SK-N-SH (cell line): ENCODE results near the gene SCGB1D4. TPM values are rescaled to one million over a fixed set of nuclear protein-coding genes. Genes with fewer than 3 reads are reported as not detected.

ENCODE experiments used
- CTCF ChIA-PET: fragments of 300-600, 350-600 bp; formaldehyde crosslinking; extraction: SDS; loops from one replicate; lab custom pipeline; 2021; lab: Yijun Ruan, JAX
- POLR2A ChIA-PET: fragments of 350-600 bp; sonication (Branson Sonifier 250); formaldehyde crosslinking; extraction: SDS; loops from one replicate; lab custom pipeline; 2020; ENCODE audit warnings: antibody characterized with exemption, inconsistent platforms; lab: Yijun Ruan, JAX
- DNase-seq: peaks from one replicate; pipeline ENCODE4 v3.0.0; 2012
- H2AFZ ChIP-seq: fragments of 200-600 bp; sonication (generic); 2 replicates; pipeline ENCODE4 v1.8.1; 2016; ENCODE audit warnings: antibody characterized with exemption, mild to moderate bottlenecking, low read depth
- H3F3A ChIP-seq: fragments of 200-600 bp; sonication (generic); replicated peaks from 2 replicates; pipeline ENCODE3; 2016; ENCODE audit warnings: antibody characterized with exemption, mild to moderate bottlenecking; ENCODE audit not compliant: insufficient read depth
- H3K27ac ChIP-seq, 2 experiments: fragments of 200-500 bp in 1 of 2; fragments of 200-600 bp in 1 of 2; sonication (Bioruptor generic) in 1 of 2; sonication (generic), shearing (Covaris generic) in 1 of 2; 2 replicates each; pipeline versions ENCODE4 v1.5.1 to v1.6.1; 2014 to 2016; ENCODE audit warnings: low read depth in 2 of 2, inconsistent platforms in 1 of 2, low read length in 1 of 2, mild to moderate bottlenecking in 1 of 2, mixed read lengths in 1 of 2
- H3K27me3 ChIP-seq: fragments of 200-600 bp; sonication (generic), shearing (Covaris generic); 2 replicates; pipeline ENCODE4 v1.6.1; 2016; ENCODE audit warnings: mixed run types; ENCODE audit not compliant: insufficient read depth
- H3K36me3 ChIP-seq, 2 experiments: fragments of 200-500 bp in 1 of 2; fragments of 200-600 bp in 1 of 2; sonication (Bioruptor generic) in 1 of 2; sonication (generic) in 1 of 2; replicated peaks in 1 of 2; 2 replicates each; pipeline versions ENCODE3 to v1.5.1; 2014 to 2016; ENCODE audit warnings: low read length in 1 of 2, mild to moderate bottlenecking in 1 of 2; ENCODE audit not compliant: insufficient read depth in 2 of 2, control insufficient read depth in 1 of 2
- H3K4me1 ChIP-seq, 2 experiments: fragments of 200-500 bp in 1 of 2; fragments of 200-600 bp in 1 of 2; sonication (Bioruptor generic) in 1 of 2; sonication (generic), shearing (Covaris generic) in 1 of 2; 2 replicates each; pipeline versions ENCODE4 v1.5.1 to v1.6.1; 2014 to 2016; ENCODE audit warnings: low read depth in 1 of 2, low read length in 1 of 2, mixed run types in 1 of 2; ENCODE audit not compliant: insufficient read depth in 2 of 2, control insufficient read depth in 1 of 2
- H3K4me2 ChIP-seq: fragments of 200-600 bp; sonication (generic), shearing (Covaris generic); 2 replicates; pipeline ENCODE4 v1.6.1; 2017; ENCODE audit warnings: mixed run types
- H3K4me3 ChIP-seq, 2 experiments: fragments of 200-500 bp in 1 of 2; fragments of 200-600 bp in 1 of 2; sonication (Bioruptor generic) in 1 of 2; sonication (generic), shearing (Covaris generic) in 1 of 2; 2 replicates each; pipeline versions ENCODE4 v1.5.1 to v1.8.1; 2014 to 2016; ENCODE audit warnings: low read depth in 2 of 2, inconsistent platforms in 1 of 2, low read length in 1 of 2, mild to moderate bottlenecking in 1 of 2, mixed read lengths in 1 of 2, moderate library complexity in 1 of 2
- H3K79me2 ChIP-seq: fragments of 200-600 bp; sonication (generic); 2 replicates; pipeline ENCODE4 v1.8.1; 2017; ENCODE audit warnings: mild to moderate bottlenecking; ENCODE audit not compliant: insufficient read depth
- H3K9ac ChIP-seq: fragments of 200-600 bp; sonication (generic); 2 replicates; pipeline ENCODE4 v1.6.1; 2017; ENCODE audit warnings: mixed run types
- H3K9me2 ChIP-seq: fragments of 200-600 bp; sonication (generic); 2 replicates; pipeline ENCODE4 v1.6.1; 2017; ENCODE audit warnings: mixed run types
- H3K9me3 ChIP-seq: fragments of 200-600 bp; sonication (generic); 2 replicates; pipeline ENCODE4 v1.6.1; 2017; ENCODE audit warnings: mixed run types, mild to moderate bottlenecking, moderate library complexity
- H4K20me1 ChIP-seq: fragments of 200-600 bp; sonication (generic); 2 replicates; pipeline ENCODE4 v1.6.1; 2017; ENCODE audit warnings: mild to moderate bottlenecking, mixed run types; ENCODE audit not compliant: insufficient read depth
- CHD2 ChIP-seq: fragments of 150-350 bp; IDR thresholded peaks from 2 replicates; pipeline ENCODE4 v1.6.1; 2018; ENCODE audit warnings: low read length; ENCODE audit not compliant: partially characterized antibody
- ELF1 ChIP-seq: IDR thresholded peaks from 2 replicates; pipeline ENCODE4 v1.4.0; 2012
- FOSL2 ChIP-seq: IDR thresholded peaks from 2 replicates; pipeline ENCODE4 v1.4.0; 2012; ENCODE audit warnings: low read depth, mild to moderate bottlenecking, moderate library complexity, borderline replicate concordance
- JUND ChIP-seq: IDR thresholded peaks from 2 replicates; pipeline ENCODE4 v1.4.0; 2012
- MEF2A ChIP-seq: IDR thresholded peaks from 2 replicates; pipeline ENCODE4 v1.4.0; 2012; ENCODE audit warnings: low read depth, borderline replicate concordance
- NRF1 ChIP-seq: IDR thresholded peaks from 2 replicates; pipeline ENCODE4 v1.6.1; 2012; ENCODE audit warnings: low read depth, mild to moderate bottlenecking, low read length
- POLR2AphosphoS5 ChIP-seq: IDR thresholded peaks from 2 replicates; pipeline ENCODE4 v1.6.1; 2012; ENCODE audit warnings: low read depth, low read length
- RCOR1 ChIP-seq: fragments of 150-350 bp; IDR thresholded peaks from 2 replicates; pipeline ENCODE4 v1.6.1; 2017; ENCODE audit warnings: antibody characterized with exemption, low read length
- RXRA ChIP-seq: IDR thresholded peaks from 2 replicates; pipeline ENCODE4 v1.4.0; 2012; ENCODE audit warnings: low read depth, mild to moderate bottlenecking, borderline replicate concordance
- TCF12 ChIP-seq: IDR thresholded peaks from 2 replicates; pipeline ENCODE4 v1.4.0; 2012
- TEAD4 ChIP-seq: IDR thresholded peaks from 2 replicates; pipeline ENCODE4 v1.4.0; 2012; ENCODE audit warnings: mild to moderate bottlenecking, borderline replicate concordance; ENCODE audit not compliant: insufficient read depth
- USF1 ChIP-seq: IDR thresholded peaks from 2 replicates; pipeline ENCODE4 v1.4.0; 2012; ENCODE audit warnings: low read depth, borderline replicate concordance
- YY1 ChIP-seq: IDR thresholded peaks from 2 replicates; pipeline ENCODE4 v1.4.0; 2012; ENCODE audit warnings: low read depth, mild to moderate bottlenecking
- WGBS: methylation state at CpG from one replicate; pipeline ENCODE4 v1.1.6; 2017; ENCODE audit warnings: low lambda C conversion rate; 5-methylcytosine and 5-hydroxymethylcytosine counted together
- polyA plus RNA-seq, 3 experiments: library from polyadenylated mRNA; depleted of rRNA; stranded (reverse); fragments of >200 nt; gene quantifications; 2 replicates each; pipeline ENCODE4 v1.2.3, GENCODE V29; 2012
- TF ChIP-seq, protein P1 (sequence below): IDR thresholded peaks from 2 replicates; pipeline ENCODE4 v1.4.0; 2012; ENCODE audit warnings: low read depth
- TF ChIP-seq, protein P2 (sequence below): IDR thresholded peaks from 2 replicates; pipeline ENCODE4 v1.6.1; 2012; ENCODE audit warnings: mild to moderate bottlenecking, low read depth, low read length, moderate library complexity
- TF ChIP-seq, protein P3 (sequence below): fragments of 200-600 bp; sonication (generic); IDR thresholded peaks from 2 replicates; pipeline ENCODE4 v1.6.1; 2017; ENCODE audit warnings: antibody characterized with exemption, mild to moderate bottlenecking, moderate library complexity
- TF ChIP-seq, protein P4 (sequence below): IDR thresholded peaks from 2 replicates; pipeline ENCODE4; 2012

The SCGB1D4 gene
- polyA plus RNA-seq, 1 of the 3 experiments (the other 2 are of a cell fraction), result not detected

DNA sequence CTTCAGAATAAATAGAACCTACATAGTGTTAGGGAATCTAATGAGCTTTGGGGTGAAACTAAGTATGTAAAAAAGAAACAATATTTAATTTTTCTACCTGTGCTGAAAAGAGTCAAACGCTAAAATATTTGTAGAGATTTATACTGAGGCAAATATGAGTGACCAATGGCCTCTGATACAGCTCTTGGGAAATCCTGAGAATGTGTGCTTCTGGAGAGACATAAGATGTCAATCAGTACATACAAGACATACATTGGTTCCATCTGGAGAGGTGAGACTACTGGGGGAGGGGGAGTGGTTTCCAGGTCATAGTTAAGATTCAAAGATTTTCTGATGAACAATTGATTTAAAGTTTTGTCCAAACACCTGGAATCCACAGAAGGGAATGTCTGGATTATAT is 39.3 kb upstream of the SCGB1D4 start:
- H3K4me3 ChIP-seq, result peak overlapping the region; percentile 63 to 83
- H3K9ac ChIP-seq, result peak overlapping the region; percentile 34; the same call in 1 of the 2 replicates
- DNase-seq, result no peak
- TF ChIP-seq JUND (no peak), YY1 (no peak), TEAD4 (no peak), ELF1 (no peak), RXRA (no peak), RCOR1 (no peak), CHD2 (no peak), POLR2AphosphoS5 (no peak), MEF2A (no peak), NRF1 (no peak), FOSL2 (no peak), USF1 (no peak), TCF12 (no peak)
- TF ChIP-seq, protein P1, sequence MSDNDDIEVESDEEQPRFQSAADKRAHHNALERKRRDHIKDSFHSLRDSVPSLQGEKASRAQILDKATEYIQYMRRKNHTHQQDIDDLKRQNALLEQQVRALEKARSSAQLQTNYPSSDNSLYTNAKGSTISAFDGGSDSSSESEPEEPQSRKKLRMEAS, result no peak
- TF ChIP-seq, protein P2, sequence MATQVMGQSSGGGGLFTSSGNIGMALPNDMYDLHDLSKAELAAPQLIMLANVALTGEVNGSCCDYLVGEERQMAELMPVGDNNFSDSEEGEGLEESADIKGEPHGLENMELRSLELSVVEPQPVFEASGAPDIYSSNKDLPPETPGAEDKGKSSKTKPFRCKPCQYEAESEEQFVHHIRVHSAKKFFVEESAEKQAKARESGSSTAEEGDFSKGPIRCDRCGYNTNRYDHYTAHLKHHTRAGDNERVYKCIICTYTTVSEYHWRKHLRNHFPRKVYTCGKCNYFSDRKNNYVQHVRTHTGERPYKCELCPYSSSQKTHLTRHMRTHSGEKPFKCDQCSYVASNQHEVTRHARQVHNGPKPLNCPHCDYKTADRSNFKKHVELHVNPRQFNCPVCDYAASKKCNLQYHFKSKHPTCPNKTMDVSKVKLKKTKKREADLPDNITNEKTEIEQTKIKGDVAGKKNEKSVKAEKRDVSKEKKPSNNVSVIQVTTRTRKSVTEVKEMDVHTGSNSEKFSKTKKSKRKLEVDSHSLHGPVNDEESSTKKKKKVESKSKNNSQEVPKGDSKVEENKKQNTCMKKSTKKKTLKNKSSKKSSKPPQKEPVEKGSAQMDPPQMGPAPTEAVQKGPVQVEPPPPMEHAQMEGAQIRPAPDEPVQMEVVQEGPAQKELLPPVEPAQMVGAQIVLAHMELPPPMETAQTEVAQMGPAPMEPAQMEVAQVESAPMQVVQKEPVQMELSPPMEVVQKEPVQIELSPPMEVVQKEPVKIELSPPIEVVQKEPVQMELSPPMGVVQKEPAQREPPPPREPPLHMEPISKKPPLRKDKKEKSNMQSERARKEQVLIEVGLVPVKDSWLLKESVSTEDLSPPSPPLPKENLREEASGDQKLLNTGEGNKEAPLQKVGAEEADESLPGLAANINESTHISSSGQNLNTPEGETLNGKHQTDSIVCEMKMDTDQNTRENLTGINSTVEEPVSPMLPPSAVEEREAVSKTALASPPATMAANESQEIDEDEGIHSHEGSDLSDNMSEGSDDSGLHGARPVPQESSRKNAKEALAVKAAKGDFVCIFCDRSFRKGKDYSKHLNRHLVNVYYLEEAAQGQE, result no peak
- TF ChIP-seq, protein P3, sequence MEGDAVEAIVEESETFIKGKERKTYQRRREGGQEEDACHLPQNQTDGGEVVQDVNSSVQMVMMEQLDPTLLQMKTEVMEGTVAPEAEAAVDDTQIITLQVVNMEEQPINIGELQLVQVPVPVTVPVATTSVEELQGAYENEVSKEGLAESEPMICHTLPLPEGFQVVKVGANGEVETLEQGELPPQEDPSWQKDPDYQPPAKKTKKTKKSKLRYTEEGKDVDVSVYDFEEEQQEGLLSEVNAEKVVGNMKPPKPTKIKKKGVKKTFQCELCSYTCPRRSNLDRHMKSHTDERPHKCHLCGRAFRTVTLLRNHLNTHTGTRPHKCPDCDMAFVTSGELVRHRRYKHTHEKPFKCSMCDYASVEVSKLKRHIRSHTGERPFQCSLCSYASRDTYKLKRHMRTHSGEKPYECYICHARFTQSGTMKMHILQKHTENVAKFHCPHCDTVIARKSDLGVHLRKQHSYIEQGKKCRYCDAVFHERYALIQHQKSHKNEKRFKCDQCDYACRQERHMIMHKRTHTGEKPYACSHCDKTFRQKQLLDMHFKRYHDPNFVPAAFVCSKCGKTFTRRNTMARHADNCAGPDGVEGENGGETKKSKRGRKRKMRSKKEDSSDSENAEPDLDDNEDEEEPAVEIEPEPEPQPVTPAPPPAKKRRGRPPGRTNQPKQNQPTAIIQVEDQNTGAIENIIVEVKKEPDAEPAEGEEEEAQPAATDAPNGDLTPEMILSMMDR, result no peak
- TF ChIP-seq, protein P4, sequence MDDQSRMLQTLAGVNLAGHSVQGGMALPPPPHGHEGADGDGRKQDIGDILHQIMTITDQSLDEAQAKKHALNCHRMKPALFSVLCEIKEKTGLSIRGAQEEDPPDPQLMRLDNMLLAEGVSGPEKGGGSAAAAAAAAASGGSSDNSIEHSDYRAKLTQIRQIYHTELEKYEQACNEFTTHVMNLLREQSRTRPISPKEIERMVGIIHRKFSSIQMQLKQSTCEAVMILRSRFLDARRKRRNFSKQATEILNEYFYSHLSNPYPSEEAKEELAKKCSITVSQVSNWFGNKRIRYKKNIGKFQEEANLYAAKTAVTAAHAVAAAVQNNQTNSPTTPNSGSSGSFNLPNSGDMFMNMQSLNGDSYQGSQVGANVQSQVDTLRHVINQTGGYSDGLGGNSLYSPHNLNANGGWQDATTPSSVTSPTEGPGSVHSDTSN, result no peak
- peak overlapping the region; percentile 90 for H3K4me2 ChIP-seq
- no peaks in the 10 kb centered on the region; a peak in 2 of 4 replicates for H3K4me1 ChIP-seq
- CTCF ChIA-PET, result interaction anchor here (0.7 to 4.8 kb wide), 12 partner anchors 9 to 541 kb away, joined by 3 to 34 read pairs (median 4); no protein-coding TSS in a partner anchor
- no peaks in the 10 kb centered on the region for H3K9me3 ChIP-seq
- H3K36me3 ChIP-seq, result no peaks in the 10 kb centered on the region
- no peaks in the 10 kb centered on the region for H4K20me1 ChIP-seq
- H2AFZ ChIP-seq, result peak overlapping the region; percentile 94
- H3K27me3 ChIP-seq, result peaks cover 31% of the 10 kb centered on the region; the same call in 1 of the 2 replicates
- no peaks in the 10 kb centered on the region for H3K79me2 ChIP-seq
- POLR2A ChIA-PET, result interaction anchor here (0.6 to 1.8 kb wide), 4 partner anchors 32 to 523 kb away, joined by 3 to 5 read pairs (median 5); partner anchors contain the start of gene TUT1
- H3K9me2 ChIP-seq, result no peaks in the 10 kb centered on the region
- 44% methylated on average over 1 of the region's 1 CpG for WGBS
- H3F3A ChIP-seq, result peaks cover 6% of the 10 kb centered on the region
- no peak overlapping the region for H3K27ac ChIP-seq
